GM12878 (cell line): ENCODE results near the gene HEXIM1.

Experiments used
- CBX5 ChIP-seq: sonication (generic); IDR thresholded peaks from 2 replicates; pipeline ENCODE4 v1.6.1; 2016; ENCODE audit warnings: low read depth, moderate library complexity, mild to moderate bottlenecking, inconsistent platforms
- EP300 ChIP-seq, 2 experiments: fragments of 150-350 bp in 1 of 2; IDR thresholded peaks; 2 replicates each; pipeline ENCODE4 v1.6.1; 2011 to 2012; ENCODE audit warnings: low read depth in 2 of 2, low read length in 2 of 2, borderline replicate concordance in 1 of 2, improper control_type of control experiment in 1 of 2, inconsistent platforms in 1 of 2; ENCODE audit not compliant: control insufficient read depth in 1 of 2
- EZH2 ChIP-seq: IDR thresholded peaks from 2 replicates; pipeline ENCODE4 v1.6.1; 2012; ENCODE audit warnings: low read depth, mild to moderate bottlenecking, control low read depth, inconsistent platforms, low read length, borderline replicate concordance; ENCODE audit not compliant: control insufficient read depth
- HDGF ChIP-seq: fragments of 450-650 bp; IDR thresholded peaks from 2 replicates; pipeline ENCODE4 v1.6.1; 2016; ENCODE audit warnings: antibody characterized with exemption
- MTA3 ChIP-seq: IDR thresholded peaks from 2 replicates; pipeline ENCODE4 v1.6.1; 2012; ENCODE audit warnings: low read length, inconsistent platforms, borderline replicate concordance
- POLR2A ChIP-seq: IDR thresholded peaks from 2 replicates; pipeline ENCODE4 v1.6.1; 2011; ENCODE audit warnings: low read depth, mild to moderate bottlenecking, low read length
- TF ChIP-seq, protein P1 (sequence below), 3 experiments: IDR thresholded peaks in 2 of 3; conservative IDR thresholded peaks in 1 of 3; 2 replicates each; pipeline ENCODE4 v1.5.1; 2011; ENCODE audit warnings: low read depth in 3 of 3, low read length in 3 of 3, mild to moderate bottlenecking in 3 of 3, control low read depth in 2 of 3, moderate library complexity in 2 of 3, inconsistent platforms in 1 of 3, mixed read lengths in 1 of 3; ENCODE audit not compliant: control insufficient read depth in 2 of 3, insufficient read depth in 1 of 3; ENCODE audit errors: extremely low read depth in 1 of 3
- TF ChIP-seq, protein P2 (sequence below): fragments of 450-650 bp; IDR thresholded peaks from 2 replicates; pipeline ENCODE4 v1.6.1; 2017; ENCODE audit warnings: mild to moderate bottlenecking
- TF ChIP-seq, protein P3 (sequence below): IDR thresholded peaks from 2 replicates; pipeline ENCODE4 v1.6.1; 2012; ENCODE audit warnings: low read depth, low read length, improper control_type of control experiment

DNA sequence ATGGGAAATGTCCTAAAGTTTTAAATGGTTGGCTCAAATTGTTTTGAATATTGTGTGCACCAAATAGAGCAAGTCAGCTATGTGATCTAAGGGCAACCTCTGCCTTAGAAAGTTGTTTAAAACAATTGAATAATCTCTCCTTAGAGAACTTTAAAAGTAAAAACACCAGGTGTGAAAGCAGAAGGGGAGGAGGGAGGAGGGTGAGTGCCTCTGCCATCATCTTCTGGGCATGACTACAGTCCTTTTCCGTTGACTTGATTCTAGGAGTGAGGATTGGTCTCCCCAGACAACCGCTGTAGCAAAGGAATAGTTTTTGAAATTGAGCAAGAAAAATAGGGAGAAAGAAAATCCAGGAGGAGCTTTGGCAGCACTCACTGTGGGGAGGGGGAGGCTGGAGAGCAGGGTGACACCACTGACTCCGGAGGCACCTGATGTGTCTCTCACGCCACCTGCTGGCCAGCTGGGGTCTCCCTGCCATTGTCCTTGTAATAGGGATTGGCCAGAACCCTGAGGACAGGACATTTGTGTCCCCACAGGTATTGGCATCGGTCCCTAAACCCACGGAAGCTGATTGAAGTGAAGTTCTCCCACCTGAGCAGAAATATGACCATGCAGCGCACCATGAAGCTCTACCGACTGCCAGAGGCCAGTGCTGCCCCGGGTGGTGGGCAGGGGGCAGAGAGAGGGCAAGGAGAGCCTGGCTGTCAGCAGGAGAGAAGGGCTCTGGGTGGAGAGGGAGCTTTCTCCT lies 49.2 kb upstream of the HEXIM1 start:
- no peak for TF ChIP-seq POLR2A
- no peak for TF ChIP-seq EP300 (IDR thresholded peaks at IDR 0.05; ENCODE audit: borderline replicate concordance in 1 of 2, control insufficient read depth in 1 of 2, low read depth in 2 of 2, low read length in 2 of 2)
- TF ChIP-seq HDGF, result no peak
- no peak for TF ChIP-seq EZH2
- TF ChIP-seq, protein P1, sequence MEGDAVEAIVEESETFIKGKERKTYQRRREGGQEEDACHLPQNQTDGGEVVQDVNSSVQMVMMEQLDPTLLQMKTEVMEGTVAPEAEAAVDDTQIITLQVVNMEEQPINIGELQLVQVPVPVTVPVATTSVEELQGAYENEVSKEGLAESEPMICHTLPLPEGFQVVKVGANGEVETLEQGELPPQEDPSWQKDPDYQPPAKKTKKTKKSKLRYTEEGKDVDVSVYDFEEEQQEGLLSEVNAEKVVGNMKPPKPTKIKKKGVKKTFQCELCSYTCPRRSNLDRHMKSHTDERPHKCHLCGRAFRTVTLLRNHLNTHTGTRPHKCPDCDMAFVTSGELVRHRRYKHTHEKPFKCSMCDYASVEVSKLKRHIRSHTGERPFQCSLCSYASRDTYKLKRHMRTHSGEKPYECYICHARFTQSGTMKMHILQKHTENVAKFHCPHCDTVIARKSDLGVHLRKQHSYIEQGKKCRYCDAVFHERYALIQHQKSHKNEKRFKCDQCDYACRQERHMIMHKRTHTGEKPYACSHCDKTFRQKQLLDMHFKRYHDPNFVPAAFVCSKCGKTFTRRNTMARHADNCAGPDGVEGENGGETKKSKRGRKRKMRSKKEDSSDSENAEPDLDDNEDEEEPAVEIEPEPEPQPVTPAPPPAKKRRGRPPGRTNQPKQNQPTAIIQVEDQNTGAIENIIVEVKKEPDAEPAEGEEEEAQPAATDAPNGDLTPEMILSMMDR (IDR thresholded peaks at IDR 0.05 in 2 of 3, conservative IDR thresholded peaks at IDR 0.05 in 1 of 3; ENCODE audit: control insufficient read depth in 2 of 3, extremely low read depth in 1 of 3, insufficient read depth in 1 of 3, low read depth in 3 of 3, low read length in 3 of 3), result peak; percentile 88 to 93 (median 91)
- TF ChIP-seq, protein P2, sequence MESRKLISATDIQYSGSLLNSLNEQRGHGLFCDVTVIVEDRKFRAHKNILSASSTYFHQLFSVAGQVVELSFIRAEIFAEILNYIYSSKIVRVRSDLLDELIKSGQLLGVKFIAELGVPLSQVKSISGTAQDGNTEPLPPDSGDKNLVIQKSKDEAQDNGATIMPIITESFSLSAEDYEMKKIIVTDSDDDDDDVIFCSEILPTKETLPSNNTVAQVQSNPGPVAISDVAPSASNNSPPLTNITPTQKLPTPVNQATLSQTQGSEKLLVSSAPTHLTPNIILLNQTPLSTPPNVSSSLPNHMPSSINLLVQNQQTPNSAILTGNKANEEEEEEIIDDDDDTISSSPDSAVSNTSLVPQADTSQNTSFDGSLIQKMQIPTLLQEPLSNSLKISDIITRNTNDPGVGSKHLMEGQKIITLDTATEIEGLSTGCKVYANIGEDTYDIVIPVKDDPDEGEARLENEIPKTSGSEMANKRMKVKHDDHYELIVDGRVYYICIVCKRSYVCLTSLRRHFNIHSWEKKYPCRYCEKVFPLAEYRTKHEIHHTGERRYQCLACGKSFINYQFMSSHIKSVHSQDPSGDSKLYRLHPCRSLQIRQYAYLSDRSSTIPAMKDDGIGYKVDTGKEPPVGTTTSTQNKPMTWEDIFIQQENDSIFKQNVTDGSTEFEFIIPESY, result no peak
- TF ChIP-seq, protein P3, sequence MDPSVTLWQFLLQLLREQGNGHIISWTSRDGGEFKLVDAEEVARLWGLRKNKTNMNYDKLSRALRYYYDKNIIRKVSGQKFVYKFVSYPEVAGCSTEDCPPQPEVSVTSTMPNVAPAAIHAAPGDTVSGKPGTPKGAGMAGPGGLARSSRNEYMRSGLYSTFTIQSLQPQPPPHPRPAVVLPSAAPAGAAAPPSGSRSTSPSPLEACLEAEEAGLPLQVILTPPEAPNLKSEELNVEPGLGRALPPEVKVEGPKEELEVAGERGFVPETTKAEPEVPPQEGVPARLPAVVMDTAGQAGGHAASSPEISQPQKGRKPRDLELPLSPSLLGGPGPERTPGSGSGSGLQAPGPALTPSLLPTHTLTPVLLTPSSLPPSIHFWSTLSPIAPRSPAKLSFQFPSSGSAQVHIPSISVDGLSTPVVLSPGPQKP, result no peak
- no peak for TF ChIP-seq CBX5
- no peak for TF ChIP-seq MTA3
